K562 (cell line): Measurements from ENCODE around the gene COPS9. TPM values are rescaled to one million over a fixed set of nuclear protein-coding genes. Genes with fewer than 3 reads are reported as not detected.

Source experiments
- ATAC-seq: fragments of 200-7000 bp; cut with Tn5 transposase; 3 replicates; pipeline ENCODE4 v1.9.1; 2020; ENCODE audit warnings: moderate library complexity
- BruUV-seq: library from RNA; stranded (reverse); fragments of 400-500 nt; replicated peaks from 2 replicates; lab custom pipeline; 2021; lab: Mats Ljungman, UMichigan
- CTCF ChIA-PET: fragments of 300-600 bp; formaldehyde crosslinking; extraction: SDS; loops from one replicate; lab custom pipeline; 2021; ENCODE audit warnings: low intra/inter-chr PET ratio; lab: Yijun Ruan, JAX
- POLR2A ChIA-PET: fragments of 300-600, 350-650 bp; sonication (Branson Sonifier 250); formaldehyde crosslinking; extraction: SDS; loops from one replicate; lab custom pipeline; 2021; ENCODE audit warnings: antibody characterized with exemption, inconsistent platforms; lab: Yijun Ruan, JAX
- DNase-seq, 4 experiments: peaks; one replicate each; pipeline versions ENCODE4 v3.0.0 to v3.0.0-alpha.2; 2011 to 2018; ENCODE audit warnings: low spot score in 3 of 4, mixed read lengths in 3 of 4; ENCODE audit errors: extremely low read depth in 1 of 4
- FAIRE-seq: peaks from 2 replicates; lab custom pipeline; 2011; peaks lifted over from hg19 to GRCh38; lab: Jason Lieb, UNC
- H2AFZ ChIP-seq: 2 replicates; pipeline ENCODE4 v1.6.0; 2011; ENCODE audit warnings: low read depth, low read length, control low read depth, inconsistent platforms
- H3K27ac ChIP-seq: fragments of 200-600 bp; 3 replicates; pipeline ENCODE4 v1.8.0; 2011; ENCODE audit warnings: low read depth, mild to moderate bottlenecking, control low read depth, inconsistent platforms, low read length, moderate library complexity, mixed read lengths; ENCODE audit errors: extremely low read depth
- H3K27me3 ChIP-seq, 2 experiments: fragments of 300-600 bp in 1 of 2; 2 replicates in 1 of 2; 3 replicates in 1 of 2; pipeline versions ENCODE4 v1.6.0 to v1.8.0; 2011; ENCODE audit warnings: inconsistent platforms in 2 of 2, low read length in 2 of 2, mild to moderate bottlenecking in 1 of 2, mixed read lengths in 1 of 2, moderate library complexity in 1 of 2; ENCODE audit not compliant: control insufficient read depth in 2 of 2, insufficient read depth in 2 of 2
- H3K36me3 ChIP-seq: fragments of 300-600 bp; 3 replicates; pipeline ENCODE4 v1.8.0; 2011; ENCODE audit warnings: mild to moderate bottlenecking, low read length, inconsistent platforms; ENCODE audit not compliant: control insufficient read depth, insufficient read depth
- H3K4me1 ChIP-seq, 2 experiments: fragments of 200-600 bp in 1 of 2; replicated peaks in 1 of 2; 2 replicates in 1 of 2; 3 replicates in 1 of 2; pipeline versions ENCODE4 v1.5.1 to v1.8.0; 2011; ENCODE audit warnings: inconsistent platforms in 2 of 2, low read length in 2 of 2, mild to moderate bottlenecking in 1 of 2, mixed read lengths in 1 of 2, moderate library complexity in 1 of 2; ENCODE audit not compliant: control insufficient read depth in 2 of 2, insufficient read depth in 2 of 2
- H3K4me2 ChIP-seq: 2 replicates; pipeline ENCODE4 v1.6.1; 2011; ENCODE audit warnings: low read length, control low read depth, inconsistent platforms, mixed read lengths; ENCODE audit not compliant: insufficient read depth
- H3K4me3 ChIP-seq: fragments of 200-600 bp; sonication (generic), shearing (Covaris generic); 2 replicates; pipeline ENCODE4 v1.5.1; 2016; ENCODE audit warnings: control low read depth, inconsistent platforms
- H3K79me2 ChIP-seq: fragments of 200-600 bp; 3 replicates; pipeline ENCODE4 v1.8.0; 2011; ENCODE audit warnings: low read length, inconsistent platforms; ENCODE audit not compliant: control insufficient read depth, insufficient read depth
- H3K9ac ChIP-seq, 2 experiments: 2 replicates each; pipeline versions ENCODE4 v1.6.0 to v1.6.1; 2011; ENCODE audit warnings: low read depth in 2 of 2, low read length in 2 of 2, control low read depth in 1 of 2, inconsistent platforms in 1 of 2, mild to moderate bottlenecking in 1 of 2, mixed read lengths in 1 of 2; ENCODE audit not compliant: insufficient read depth in 1 of 2
- H3K9me1 ChIP-seq: one replicate; pipeline ENCODE4 v1.6.0; 2011; ENCODE audit warnings: inconsistent platforms, mild to moderate bottlenecking, low read length, moderate library complexity; ENCODE audit not compliant: control insufficient read depth, insufficient read depth
- H3K9me3 ChIP-seq: replicated peaks from 2 replicates; pipeline ENCODE4 v1.5.1; 2011; ENCODE audit warnings: low read depth, low read length, inconsistent platforms; ENCODE audit not compliant: control insufficient read depth, insufficient read depth
- H4K20me1 ChIP-seq: replicated peaks from 2 replicates; pipeline ENCODE4 v1.6.1; 2011; ENCODE audit warnings: low read length, inconsistent platforms, mixed read lengths; ENCODE audit not compliant: control insufficient read depth, insufficient read depth
- CBFA2T3 ChIP-seq: fragments of 450-650 bp; IDR thresholded peaks from 2 replicates; pipeline ENCODE4 v1.6.1; 2017
- DPF2 ChIP-seq: fragments of 450-650 bp; IDR thresholded peaks from 2 replicates; pipeline ENCODE4 v1.6.1; 2016
- MCM5 ChIP-seq: fragments of 450-650 bp; IDR thresholded peaks from 2 replicates; pipeline ENCODE4 v1.6.1; 2016; ENCODE audit warnings: low read depth
- MTA1 ChIP-seq: fragments of 450-650 bp; IDR thresholded peaks from 2 replicates; pipeline ENCODE4 v1.6.1; 2017; ENCODE audit warnings: borderline replicate concordance
- PHTF2 ChIP-seq: fragments of 250-450 bp; sonication (Bioruptor Pico); IDR thresholded peaks from 2 replicates; pipeline ENCODE4 v1.5.0; 2021; ENCODE audit warnings: mild to moderate bottlenecking
- PTTG1 ChIP-seq: fragments of 450-650 bp; IDR thresholded peaks from 2 replicates; pipeline ENCODE4 v1.6.1; 2016; ENCODE audit warnings: low read depth, mild to moderate bottlenecking, missing genetic modification characterization, missing compliant biosample characterization
- SETDB1 ChIP-seq: IDR thresholded peaks from one replicate; pipeline ENCODE4 v1.6.1; 2012; ENCODE audit warnings: low read length, control low read depth, inconsistent platforms
- SMARCB1 ChIP-seq: IDR thresholded peaks from 2 replicates; pipeline ENCODE4 v1.6.1; 2011; ENCODE audit warnings: improper control_type of control experiment, low read depth; ENCODE audit not compliant: insufficient read length
- TAL1 ChIP-seq: fragments of 450-650 bp; IDR thresholded peaks from 2 replicates; pipeline ENCODE4 v1.6.1; 2016; ENCODE audit warnings: mild to moderate bottlenecking
- THAP12 ChIP-seq: fragments of 250-450 bp; sonication (Bioruptor Pico); IDR thresholded peaks from 2 replicates; pipeline ENCODE4 v1.9.0; 2021; ENCODE audit warnings: mild to moderate bottlenecking, inconsistent platforms
- ZKSCAN1 ChIP-seq: fragments of 150-350 bp; IDR thresholded peaks from 2 replicates; pipeline ENCODE4 v1.6.1; 2016; ENCODE audit warnings: low read depth, low read length
- ZNF408 ChIP-seq: fragments of 250-450 bp; sonication (Bioruptor Pico); IDR thresholded peaks from 2 replicates; pipeline ENCODE4 v1.4.0; 2020; ENCODE audit warnings: low read depth, mild to moderate bottlenecking, moderate library complexity
- ZNF830 ChIP-seq: fragments of 250-450 bp; sonication (Bioruptor Pico); IDR thresholded peaks from 2 replicates; pipeline ENCODE4 v1.5.0; 2021; ENCODE audit warnings: mild to moderate bottlenecking
- WGBS: fragments of 100-300 bp; shearing (Covaris generic); methylation state at CpG from one replicate; pipeline ENCODE4 v1.1.6; 2016; ENCODE audit warnings: low coverage, mixed read lengths; ENCODE audit not compliant: insufficient coverage; ENCODE audit errors: missing lambda C conversion rate; 5-methylcytosine and 5-hydroxymethylcytosine counted together
- in situ Hi-C: fragments of 300-500 bp; cut with MboI; formaldehyde crosslinking; loops from 4 replicates; pipeline ENCODE4 v1.15.0; 2018; ENCODE audit warnings: inconsistent platforms, mixed read lengths
- intact Hi-C: fragments of 100-400 bp; cut with micrococcal nuclease; formaldehyde crosslinking; loops from 2 replicates; pipeline ENCODE4 v1.14.2; 2022
- polyA plus RNA-seq, 8 experiments: library from polyadenylated mRNA; depleted of rRNA in 4 of 8; stranded (reverse) in 5 of 8; unstranded in 3 of 8; fragments of >200 nt; fragmentation: Nextera tagmentation in 2 of 8; fragmentation: Illumina TruSeq in 1 of 8; extraction: Ambion mirVana in 2 of 8; extraction: Trizol in 1 of 8; gene quantifications; 2 replicates each; pipeline versions ENCODE4 v1.2.1 to v1.2.3, GENCODE V29; 2011 to 2014; ENCODE audit warnings: inconsistent platforms in 1 of 8, missing spikeins in 1 of 8
- total RNA-seq, 7 experiments: library from RNA; depleted of rRNA in 6 of 7; stranded (reverse); fragments of >200 nt in 6 of 7; fragmentation: Illumina TruSeq in 2 of 7; extraction: Trizol in 2 of 7; gene quantifications; 2 replicates each; pipeline versions ENCODE4 v1.2.1 to v1.2.3, GENCODE V29; 2011 to 2021; ENCODE audit warnings: low replicate concordance in 1 of 7

The COPS9 gene
- total and polyA plus RNA-seq, 9 of the 15 experiments (the other 6 are each of a cell fraction or from before 2014, with no cell fraction given): 55.0 to 281 (median 99.9) TPM

GRCh38 chr2:240133401-240133800 is 2.7 kb downstream of the COPS9 start:
- Histone ChIP-seq H4K20me1 (no peaks in the 10 kb centered on the region), H3K27me3 (no peaks in the 10 kb centered on the region), H3K79me2 (peaks cover 19% of the 10 kb centered on the region), H2AFZ (no peak overlapping the region), H3K9me3 (no peaks in the 10 kb centered on the region), H3K4me3 (no peak overlapping the region), H3K4me2 (no peak overlapping the region), H3K9me1 (no peaks in the 10 kb centered on the region), H3K9ac (no peak overlapping the region), H3K36me3 (peaks cover 43% of the 10 kb centered on the region; the same call in 2 of the 3 replicates), H3K27ac (no peak overlapping the region), H3K4me1 (peaks cover 0 to 16% of the 10 kb centered on the region in 2 experiments; a peak in 2 of 5 replicates)
- POLR2A ChIA-PET: interaction anchor here (0.6 kb wide), 1 partner anchor 488 kb away, joined by 3 read pairs; no protein-coding TSS in a partner anchor
- no peak for FAIRE-seq
- no TSS peak for BruUV-seq
- in situ Hi-C loops: no loop called here
- DNase-seq: no peak
- WGBS: 97% methylated on average over 5 of the region's 10 CpGs
- TF ChIP-seq TAL1 (no peak), ZKSCAN1 (no peak), ZNF830 (CRISPR knock-in tag) (no peak), THAP12 (CRISPR knock-in tag) (no peak), DPF2 (no peak), PTTG1 (tag) (no peak), MCM5 (no peak), ZNF408 (CRISPR knock-in tag) (no peak), SMARCB1 (no peak), MTA1 (no peak), PHTF2 (CRISPR knock-in tag) (no peak), SETDB1 (no peak), CBFA2T3 (no peak)
- ATAC-seq: no peak
- CTCF ChIA-PET: no interaction called here
- intact Hi-C loops: no loop called here
